OCI-M1 (cell line): Measurements from ENCODE around the gene UBE4B.
"Not testable (repeated sequence)": the region's sequence is repeated elsewhere in the genome, so short reads cannot be mapped to it uniquely, and the experiment has no call there.

Source experiments
- DNase-seq: peaks from one replicate; lab custom pipeline; 2025; lab: John Stamatoyannopoulos, UW

Gene UBE4B

GRCh38 chr1:10073371-10073770 is 40.6 kb downstream of the UBE4B start:
- not testable (repeated sequence) for DNase-seq

GRCh38 chr1:10074059-10074851 is 41.5 kb downstream of the UBE4B start:
- peak; percentile 87 for DNase-seq

GRCh38 chr1:10074852-10075730 is 42.3 kb downstream of the UBE4B start:
- DNase-seq: peak; percentile 46

- no peak for DNase-seq
Observed at GRCh38 chr1:10075732-10076131, 43.0 kb downstream of the UBE4B start.

- no peak for DNase-seq
Observed at GRCh38 chr1:10078494-10078893, 45.7 kb downstream of the UBE4B start.

- DNase-seq: no peak
Observed at GRCh38 chr1:10080523-10080922, 47.8 kb downstream of the UBE4B start.

GRCh38 chr1:10082785-10083479 is 50.2 kb downstream of the UBE4B start:
- DNase-seq: no peak

- DNase-seq: no peak
Observed at GRCh38 chr1:10084045-10084444, 51.3 kb downstream of the UBE4B start.

GRCh38 chr1:10085076-10085475 is 52.3 kb downstream of the UBE4B start:
- no peak for DNase-seq

- DNase-seq: no peak
Observed at GRCh38 chr1:10087210-10087609, 54.5 kb downstream of the UBE4B start.

GRCh38 chr1:10101929-10102328 is 69.2 kb downstream of the UBE4B start:
- DNase-seq: no peak

- DNase-seq: no peak
Observed at GRCh38 chr1:10103193-10103592, 70.4 kb downstream of the UBE4B start.

- no peak for DNase-seq
Observed at GRCh38 chr1:10104834-10105233, 72.1 kb downstream of the UBE4B start.

- DNase-seq: no peak
Observed at GRCh38 chr1:10105484-10105883, 72.7 kb downstream of the UBE4B start.

GRCh38 chr1:10106241-10106640 is 73.5 kb downstream of the UBE4B start:
- no peak for DNase-seq

- no peak for DNase-seq
Observed at GRCh38 chr1:10106756-10107475, 74.2 kb downstream of the UBE4B start.

GRCh38 chr1:10107476-10107847 is 74.7 kb downstream of the UBE4B start:
- DNase-seq: not testable (repeated sequence)

GRCh38 chr1:10108134-10108663 is 75.4 kb downstream of the UBE4B start:
- no peak for DNase-seq

GRCh38 chr1:10108948-10109708 is 76.4 kb downstream of the UBE4B start:
- no peak for DNase-seq

- no peak for DNase-seq
Observed at GRCh38 chr1:10113501-10113900, 80.7 kb downstream of the UBE4B start.

GRCh38 chr1:10114746-10115145 is 82.0 kb downstream of the UBE4B start:
- DNase-seq: no peak
